Measurements from ENCODE around the gene ATP13A4. TPM values are rescaled to one million over a fixed set of nuclear protein-coding genes. Genes with fewer than 3 reads are reported as not detected.

The ATP13A4 gene
- total RNA-seq, 2 experiments from 2014 or later: 0.44 to 2.5 TPM

- H3K36me3 ChIP-seq (ENCODE audit: insufficient read depth, low read length): no peaks in the 10 kb centered on the region
- no peaks in the 10 kb centered on the region for H3K9me2 ChIP-seq (ENCODE audit: insufficient read depth, low read length)
- BruUV-seq (replicated peaks): no TSS peak
- DNase-seq (ENCODE audit: low spot score): no peak
- H4K20me1 ChIP-seq (ENCODE audit: insufficient read depth, low read length): no peaks in the 10 kb centered on the region
- H3K9me3 ChIP-seq (ENCODE audit: low read length): no peaks in the 10 kb centered on the region
- TF ChIP-seq EZH2phosphoT487 (IDR thresholded peaks at IDR 0.05; ENCODE audit: borderline replicate concordance, low read depth, low read length): no peak
- no peak for TF ChIP-seq CTCF (conservative IDR thresholded peaks at IDR 0.05; ENCODE audit: low read length)
- intact Hi-C loops (cut with micrococcal nuclease; ENCODE audit: unreplicated experiment): no loop called here
- no peak overlapping the region for H2AFZ ChIP-seq (ENCODE audit: low read length)
- ChIA-PET CTCF (ENCODE audit: unreplicated experiment) (no interaction called here), POLR2A (interaction anchor here (0.7 kb wide), 1 partner anchor 1058 kb away, joined by 3 read pairs; no protein-coding TSS in a partner anchor)
- no peak overlapping the region for H3K27ac ChIP-seq (ENCODE audit: low read depth, low read length, poor library complexity, severe bottlenecking)
- H3K4me2 ChIP-seq (ENCODE audit: low read length): no peak overlapping the region
- H3K4me3 ChIP-seq (ENCODE audit: low read depth, low read length, poor library complexity, severe bottlenecking): no peak overlapping the region
- no peaks in the 10 kb centered on the region for H3K79me2 ChIP-seq (ENCODE audit: insufficient read depth, low read depth, low read length)
- no peaks in the 10 kb centered on the region for H3K4me1 ChIP-seq (ENCODE audit: insufficient read depth, low read length, poor library complexity, severe bottlenecking)
These were observed 102.8 kb downstream of the ATP13A4 start for GRCh38 chr3:193451902-193452301.

- H3K4me3 ChIP-seq (ENCODE audit: low read depth, low read length, poor library complexity, severe bottlenecking): no peak overlapping the region
- no peaks in the 10 kb centered on the region for H3K9me2 ChIP-seq (ENCODE audit: insufficient read depth, low read length)
- no peak overlapping the region for H3K27ac ChIP-seq (ENCODE audit: low read depth, low read length, poor library complexity, severe bottlenecking)
- no peak overlapping the region for H2AFZ ChIP-seq (ENCODE audit: low read length)
- no peaks in the 10 kb centered on the region for H4K20me1 ChIP-seq (ENCODE audit: insufficient read depth, low read length)
- H3K36me3 ChIP-seq (ENCODE audit: insufficient read depth, low read length): no peaks in the 10 kb centered on the region
- intact Hi-C loops (cut with micrococcal nuclease; ENCODE audit: unreplicated experiment): no loop called here
- no peaks in the 10 kb centered on the region for H3K79me2 ChIP-seq (ENCODE audit: insufficient read depth, low read depth, low read length)
- H3K4me1 ChIP-seq (ENCODE audit: insufficient read depth, low read length, poor library complexity, severe bottlenecking): no peaks in the 10 kb centered on the region
- no peak overlapping the region for H3K4me2 ChIP-seq (ENCODE audit: low read length)
- TF ChIP-seq CTCF (conservative IDR thresholded peaks at IDR 0.05; ENCODE audit: low read length) (no peak), EZH2phosphoT487 (IDR thresholded peaks at IDR 0.05; ENCODE audit: borderline replicate concordance, low read depth, low read length) (no peak)
- POLR2A ChIA-PET: no interaction called here
- DNase-seq (ENCODE audit: low spot score): no peak
- CTCF ChIA-PET (ENCODE audit: unreplicated experiment): no interaction called here
- no TSS peak for BruUV-seq (replicated peaks)
- H3K9me3 ChIP-seq (ENCODE audit: low read length): no peaks in the 10 kb centered on the region
These were observed 107.6 kb downstream of the ATP13A4 start for GRCh38 chr3:193446965-193447602.

GRCh38 chr3:193439423-193439822, 115.3 kb downstream of the ATP13A4 start:
- CTCF ChIA-PET (ENCODE audit: unreplicated experiment): no interaction called here
- TF ChIP-seq EZH2phosphoT487 (IDR thresholded peaks at IDR 0.05; ENCODE audit: borderline replicate concordance, low read depth, low read length) (no peak), CTCF (conservative IDR thresholded peaks at IDR 0.05; ENCODE audit: low read length) (no peak)
- no peak for DNase-seq (ENCODE audit: low spot score)
- Histone ChIP-seq H3K9me3 (ENCODE audit: low read length) (no peaks in the 10 kb centered on the region), H3K4me3 (ENCODE audit: low read depth, low read length, poor library complexity, severe bottlenecking) (no peak overlapping the region), H3K9me2 (ENCODE audit: insufficient read depth, low read length) (no peaks in the 10 kb centered on the region), H3K4me1 (ENCODE audit: insufficient read depth, low read length, poor library complexity, severe bottlenecking) (no peaks in the 10 kb centered on the region), H4K20me1 (ENCODE audit: insufficient read depth, low read length) (no peaks in the 10 kb centered on the region), H3K79me2 (ENCODE audit: insufficient read depth, low read depth, low read length) (no peaks in the 10 kb centered on the region), H3K4me2 (ENCODE audit: low read length) (no peak overlapping the region), H2AFZ (ENCODE audit: low read length) (no peak overlapping the region), H3K36me3 (ENCODE audit: insufficient read depth, low read length) (no peaks in the 10 kb centered on the region), H3K27ac (ENCODE audit: low read depth, low read length, poor library complexity, severe bottlenecking) (no peak overlapping the region)
- intact Hi-C loops (cut with micrococcal nuclease; ENCODE audit: unreplicated experiment): no loop called here
- POLR2A ChIA-PET: no interaction called here
- BruUV-seq (replicated peaks): no TSS peak
